SU-DHL-6 (cell line): Measurements from ENCODE around the gene MRGPRX2.

ENCODE experiments used
- H2AFZ ChIP-seq: fragments of 200-600 bp; sonication (generic); 2 replicates; pipeline ENCODE4 v1.6.1; 2014; ENCODE audit warnings: low read depth, mild to moderate bottlenecking, moderate library complexity, mixed read lengths, antibody characterized with exemption, low read length; ENCODE audit not compliant: severe bottlenecking
- H3F3A ChIP-seq: fragments of 200-600 bp; shearing (Covaris generic); 2 replicates; pipeline ENCODE4 v1.6.0; 2016; ENCODE audit warnings: antibody characterized with exemption, mild to moderate bottlenecking; ENCODE audit not compliant: insufficient read depth
- H3K27ac ChIP-seq: fragments of 200-600 bp; sonication (generic); 2 replicates; pipeline ENCODE4 v1.5.1; 2016; ENCODE audit warnings: low read depth, mild to moderate bottlenecking, low read length, moderate library complexity, mixed read lengths
- H3K27me3 ChIP-seq: fragments of 200-600 bp; sonication (generic), shearing (Covaris generic); 2 replicates; pipeline ENCODE4 v1.6.0; 2014; ENCODE audit warnings: mild to moderate bottlenecking, low read length
- H3K36me3 ChIP-seq: fragments of 200-600 bp; sonication (generic); 2 replicates; pipeline ENCODE4 v1.6.1; 2014; ENCODE audit warnings: mild to moderate bottlenecking, low read length, mixed read lengths
- H3K4me2 ChIP-seq: fragments of 300-600, 200-600 bp; shearing (Covaris generic), sonication (generic); 2 replicates; pipeline ENCODE4 v1.6.0; 2014; ENCODE audit warnings: low read length, low read depth, mild to moderate bottlenecking; ENCODE audit not compliant: poor library complexity, severe bottlenecking
- H3K4me3 ChIP-seq: fragments of 200-600 bp; sonication (generic); 2 replicates; pipeline ENCODE4 v1.5.1; 2014; ENCODE audit warnings: antibody characterized with exemption, low read length, mild to moderate bottlenecking, mixed read lengths; ENCODE audit not compliant: insufficient read depth, poor library complexity, severe bottlenecking
- H3K79me2 ChIP-seq: fragments of 200-600 bp; sonication (generic); 2 replicates; pipeline ENCODE4 v1.6.1; 2014; ENCODE audit warnings: mild to moderate bottlenecking, low read length, moderate library complexity; ENCODE audit not compliant: insufficient read depth
- H3K9ac ChIP-seq: fragments of 200-600 bp; sonication (generic); 2 replicates; pipeline ENCODE4 v1.7.0; 2014; ENCODE audit warnings: mild to moderate bottlenecking, low read length
- H3K9me2 ChIP-seq: fragments of 200-600 bp; sonication (generic); replicated peaks from 2 replicates; pipeline ENCODE4 v1.6.1; 2014; ENCODE audit warnings: low read length; ENCODE audit not compliant: insufficient read depth
- H3K9me3 ChIP-seq: fragments of 200-600 bp; sonication (generic); 2 replicates; pipeline ENCODE4 v1.6.1; 2014; ENCODE audit warnings: low read length, mixed read lengths; ENCODE audit not compliant: insufficient read depth
- H4K20me1 ChIP-seq: fragments of 200-600 bp; sonication (generic); 2 replicates; pipeline ENCODE4 v1.6.1; 2014; ENCODE audit warnings: low read depth, mild to moderate bottlenecking, antibody characterized with exemption, low read length, moderate library complexity, mixed read lengths
- EZH2phosphoT487 ChIP-seq: fragments of 200-600 bp; sonication (generic), shearing (Covaris generic); conservative IDR thresholded peaks from 2 replicates; pipeline ENCODE4 v1.6.1; 2018; ENCODE audit warnings: mild to moderate bottlenecking, antibody characterized with exemption, low read length, moderate library complexity, mixed read lengths
- TF ChIP-seq, protein P1 (sequence below): fragments of 200-600 bp; sonication (generic); IDR thresholded peaks from one replicate; pipeline ENCODE4 v1.5.1; 2017; ENCODE audit warnings: antibody characterized with exemption, mild to moderate bottlenecking, low read length, moderate library complexity; ENCODE audit not compliant: insufficient read depth, poor library complexity, severe bottlenecking

Gene MRGPRX2

DNA sequence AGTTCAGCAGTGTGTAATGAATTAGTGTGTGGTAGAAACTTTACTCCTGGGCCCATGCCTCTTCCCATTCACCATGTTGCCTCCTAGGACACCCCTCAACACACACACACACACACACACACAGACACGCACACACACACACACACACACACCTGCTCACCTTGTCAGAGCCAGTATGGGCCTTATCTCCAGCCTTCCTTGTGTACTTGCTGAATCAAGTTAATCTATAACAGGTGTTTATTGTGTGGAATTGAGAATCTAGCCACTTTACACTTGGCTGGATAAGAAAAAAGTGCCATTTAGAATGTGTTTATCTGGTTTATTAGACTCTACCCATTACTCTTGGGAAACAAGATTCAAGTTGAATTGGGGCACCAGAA is 42.0 kb upstream of the MRGPRX2 start:
- Histone ChIP-seq H4K20me1 (no peaks in the 10 kb centered on the region), H3K36me3 (no peaks in the 10 kb centered on the region), H3K4me2 (no peak overlapping the region), H3K9me2 (no peaks in the 10 kb centered on the region), H3K27ac (no peak overlapping the region), H3K79me2 (no peaks in the 10 kb centered on the region), H3K9ac (no peak overlapping the region), H3F3A (no peaks in the 10 kb centered on the region), H3K27me3 (no peaks in the 10 kb centered on the region), H3K4me3 (no peak overlapping the region), H3K9me3 (no peaks in the 10 kb centered on the region), H2AFZ (no peak overlapping the region)
- TF ChIP-seq, protein P1, sequence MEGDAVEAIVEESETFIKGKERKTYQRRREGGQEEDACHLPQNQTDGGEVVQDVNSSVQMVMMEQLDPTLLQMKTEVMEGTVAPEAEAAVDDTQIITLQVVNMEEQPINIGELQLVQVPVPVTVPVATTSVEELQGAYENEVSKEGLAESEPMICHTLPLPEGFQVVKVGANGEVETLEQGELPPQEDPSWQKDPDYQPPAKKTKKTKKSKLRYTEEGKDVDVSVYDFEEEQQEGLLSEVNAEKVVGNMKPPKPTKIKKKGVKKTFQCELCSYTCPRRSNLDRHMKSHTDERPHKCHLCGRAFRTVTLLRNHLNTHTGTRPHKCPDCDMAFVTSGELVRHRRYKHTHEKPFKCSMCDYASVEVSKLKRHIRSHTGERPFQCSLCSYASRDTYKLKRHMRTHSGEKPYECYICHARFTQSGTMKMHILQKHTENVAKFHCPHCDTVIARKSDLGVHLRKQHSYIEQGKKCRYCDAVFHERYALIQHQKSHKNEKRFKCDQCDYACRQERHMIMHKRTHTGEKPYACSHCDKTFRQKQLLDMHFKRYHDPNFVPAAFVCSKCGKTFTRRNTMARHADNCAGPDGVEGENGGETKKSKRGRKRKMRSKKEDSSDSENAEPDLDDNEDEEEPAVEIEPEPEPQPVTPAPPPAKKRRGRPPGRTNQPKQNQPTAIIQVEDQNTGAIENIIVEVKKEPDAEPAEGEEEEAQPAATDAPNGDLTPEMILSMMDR = no peak
- no peak for TF ChIP-seq EZH2phosphoT487

- Histone ChIP-seq H3K4me3 (no peak overlapping the region), H3K27ac (no peak overlapping the region), H3K9me2 (no peaks in the 10 kb centered on the region), H4K20me1 (no peaks in the 10 kb centered on the region), H3F3A (no peaks in the 10 kb centered on the region), H3K27me3 (no peaks in the 10 kb centered on the region), H3K36me3 (no peaks in the 10 kb centered on the region), H3K4me2 (no peak overlapping the region), H3K9ac (no peak overlapping the region), H3K79me2 (no peaks in the 10 kb centered on the region), H3K9me3 (no peaks in the 10 kb centered on the region), H2AFZ (no peak overlapping the region)
- TF ChIP-seq, protein P1 = no peak
- TF ChIP-seq EZH2phosphoT487 = no peak
Observed at GRCh38 chr11:19101796-19102520, 41.4 kb upstream of the MRGPRX2 start.

DNA sequence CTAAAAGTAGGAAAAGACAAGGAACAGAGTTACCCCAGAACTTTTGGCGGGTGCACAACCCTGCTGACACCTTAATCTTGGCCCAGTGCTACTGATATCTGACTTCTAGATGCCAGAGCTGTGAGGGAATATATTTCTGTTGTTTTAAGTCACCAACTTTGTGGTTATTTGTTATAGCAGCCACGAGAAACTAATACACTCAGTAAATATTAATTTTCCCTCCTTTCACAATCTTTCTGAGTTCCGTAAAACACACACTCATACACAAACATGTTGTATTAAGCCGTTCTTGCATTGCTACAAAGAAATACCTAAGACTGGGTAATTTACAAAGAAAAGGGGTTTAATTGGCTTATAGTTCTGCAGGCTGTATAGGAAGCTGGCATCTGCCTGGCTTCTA is 40.4 kb upstream of the MRGPRX2 start:
- Histone ChIP-seq H3K9me3 (no peaks in the 10 kb centered on the region), H3K27me3 (no peaks in the 10 kb centered on the region), H3K36me3 (no peaks in the 10 kb centered on the region), H4K20me1 (no peaks in the 10 kb centered on the region), H3K27ac (no peak overlapping the region), H3F3A (no peaks in the 10 kb centered on the region), H3K4me2 (no peak overlapping the region), H3K79me2 (no peaks in the 10 kb centered on the region), H3K4me3 (no peak overlapping the region), H3K9ac (no peak overlapping the region), H2AFZ (no peak overlapping the region), H3K9me2 (no peaks in the 10 kb centered on the region)
- TF ChIP-seq EZH2phosphoT487 = no peak
- TF ChIP-seq, protein P1 = no peak
